HFF-Myc (cell line): ENCODE measurements around the gene IPO7.

Experiments used
- DNase-seq: peaks from one replicate; pipeline ENCODE4 v3.0.0-alpha.2; 2011; ENCODE audit warnings: low read depth; ENCODE audit errors: extremely low read depth
- H3K4me3 ChIP-seq: replicated peaks from 2 replicates; pipeline ENCODE4 v1.5.1; 2011; ENCODE audit warnings: low read depth, mild to moderate bottlenecking, control low read depth, low read length
- CTCF ChIP-seq: IDR thresholded peaks from 2 replicates; pipeline ENCODE4 v1.5.1; 2012; ENCODE audit warnings: mild to moderate bottlenecking, low read depth, low read length, control low read depth; ENCODE audit errors: missing control alignments

IPO7 gene

DNA sequence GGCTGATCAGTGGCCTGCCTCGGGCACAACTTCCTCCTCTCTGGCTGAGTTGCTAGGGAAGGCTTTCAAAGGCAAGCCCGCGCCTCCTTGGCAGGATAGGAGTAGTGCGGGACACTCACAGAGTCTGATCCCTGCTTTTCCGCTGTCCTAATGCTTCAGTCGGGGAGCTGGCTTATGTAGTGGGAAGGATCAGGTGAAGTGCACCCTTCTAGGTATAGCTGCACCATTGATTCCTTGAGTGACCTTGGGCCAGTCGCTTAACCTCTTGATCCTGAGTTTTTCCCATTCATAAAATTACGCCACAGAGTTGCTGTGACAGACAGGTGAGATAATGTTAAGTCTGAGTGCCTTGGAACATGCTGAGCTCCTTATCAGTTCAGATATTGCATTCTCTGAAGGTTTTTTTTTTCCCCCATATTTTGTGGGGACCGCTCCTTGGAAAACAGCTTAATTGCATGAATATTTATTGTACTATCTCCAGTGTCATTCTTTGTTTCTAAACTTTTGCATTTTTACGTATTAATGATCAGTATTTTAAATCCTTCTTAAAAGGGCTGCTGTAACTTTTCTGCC, 961 bp downstream of the IPO7 start:
- H3K4me3 ChIP-seq: peak overlapping the region; percentile 95
- DNase-seq: no peak
- no peak for TF ChIP-seq CTCF

GRCh38 chr11:9386086-9386485, 1.6 kb downstream of the IPO7 start:
- no peak for DNase-seq
- no peak for TF ChIP-seq CTCF
- peak overlapping the region; percentile 95 for H3K4me3 ChIP-seq

- peak overlapping the region; percentile 95 for H3K4me3 ChIP-seq
These were observed 2.4 kb downstream of the IPO7 start for GRCh38 chr11:9386901-9387300.

DNA sequence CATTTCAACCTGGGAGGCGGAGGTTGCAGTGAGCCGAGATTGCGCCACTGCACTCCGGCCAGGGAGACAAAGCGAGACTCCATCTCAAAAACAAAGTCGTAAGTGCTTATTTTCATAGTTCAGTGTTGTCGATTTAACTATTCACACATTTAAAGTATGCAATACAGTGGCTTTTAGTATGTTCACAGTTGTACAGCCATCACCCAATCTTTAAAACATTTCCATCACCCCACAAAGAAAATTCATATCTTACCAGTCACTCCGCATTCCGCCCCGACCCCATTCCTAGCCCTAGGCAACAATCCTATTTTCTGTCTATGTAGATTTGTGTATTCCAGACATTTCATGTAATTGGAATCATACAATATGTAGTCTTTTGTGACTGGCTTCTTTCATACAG, 11.9 kb downstream of the IPO7 start:
- no peak for TF ChIP-seq CTCF
- H3K4me3 ChIP-seq: no peak overlapping the region
- no peak for DNase-seq

More at GRCh38 chr11:9386901-9387300, 2.4 kb downstream of the IPO7 start:
- no peak for DNase-seq
- TF ChIP-seq CTCF: no peak

- DNase-seq: no peak
- TF ChIP-seq CTCF: no peak
- H3K4me3 ChIP-seq: no peak overlapping the region
These were observed 12.3 kb downstream of the IPO7 start for GRCh38 chr11:9396752-9397151.

- H3K4me3 ChIP-seq: no peak overlapping the region
- no peak for TF ChIP-seq CTCF
- DNase-seq: no peak
These were observed 13.6 kb downstream of the IPO7 start for GRCh38 chr11:9397746-9398680.
